IPS-20b (cell line): ENCODE results near the gene EIF5B.

ENCODE experiments used
- H3K27ac ChIP-seq: one replicate; pipeline ENCODE4 v1.5.1; 2013; ENCODE audit warnings: low read length
- H3K27me3 ChIP-seq: 2 replicates; pipeline ENCODE4 v1.6.1; 2013; ENCODE audit warnings: mild to moderate bottlenecking, low read length, inconsistent platforms; ENCODE audit not compliant: insufficient read depth
- H3K36me3 ChIP-seq: 2 replicates; pipeline ENCODE4 v1.6.1; 2013; ENCODE audit warnings: low read depth, mild to moderate bottlenecking, inconsistent platforms, low read length, moderate library complexity; ENCODE audit not compliant: insufficient read depth
- H3K4me1 ChIP-seq: 2 replicates; pipeline ENCODE4 v1.6.1; 2013; ENCODE audit warnings: mild to moderate bottlenecking, control low read depth, inconsistent platforms, low read length, moderate library complexity; ENCODE audit not compliant: insufficient read depth
- H3K4me3 ChIP-seq: 2 replicates; pipeline ENCODE4 v1.5.1; 2013; ENCODE audit warnings: mild to moderate bottlenecking, low read length, inconsistent platforms
- H3K9ac ChIP-seq: 2 replicates; pipeline ENCODE4 v1.6.1; 2013; ENCODE audit warnings: low read depth, mild to moderate bottlenecking, inconsistent platforms, low read length, moderate library complexity
- H3K9me3 ChIP-seq: 2 replicates; pipeline ENCODE4 v1.6.1; 2013; ENCODE audit warnings: mild to moderate bottlenecking, low read depth, low read length, inconsistent platforms; ENCODE audit not compliant: insufficient read depth

Gene EIF5B

DNA sequence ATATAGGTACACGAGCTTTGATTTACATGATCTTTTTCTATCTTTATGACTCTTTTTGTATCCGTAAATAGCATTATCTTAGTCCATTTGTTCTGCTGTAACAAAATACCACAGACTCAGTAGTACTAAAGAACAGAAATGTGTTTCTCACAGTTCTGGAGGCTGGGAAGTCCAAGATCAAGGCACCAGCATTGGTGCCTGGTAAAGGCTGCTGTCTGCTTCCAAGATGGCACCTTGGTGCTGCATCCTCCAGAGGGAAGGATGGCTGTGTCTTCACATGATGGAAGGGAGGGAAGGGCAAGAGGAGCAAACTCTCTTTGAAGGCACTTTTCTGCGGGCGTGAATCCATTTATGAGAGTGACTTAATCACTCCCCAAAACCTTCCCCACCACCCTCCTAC, 36.0 kb downstream of the EIF5B start:
- Histone ChIP-seq H3K4me3 (no peak overlapping the region), H3K27me3 (no peaks in the 10 kb centered on the region), H3K27ac (no peak overlapping the region), H3K36me3 (peaks cover 92% of the 10 kb centered on the region), H3K9me3 (no peaks in the 10 kb centered on the region), H3K4me1 (no peaks in the 10 kb centered on the region), H3K9ac (no peak overlapping the region)

GRCh38 chr2:99374747-99375146, 37.6 kb downstream of the EIF5B start:
- no peaks in the 10 kb centered on the region for H3K9me3 ChIP-seq
- H3K4me1 ChIP-seq, result no peaks in the 10 kb centered on the region
- H3K36me3 ChIP-seq, result peaks cover 93% of the 10 kb centered on the region
- H3K9ac ChIP-seq, result no peak overlapping the region
- no peak overlapping the region for H3K4me3 ChIP-seq
- H3K27me3 ChIP-seq, result no peaks in the 10 kb centered on the region
- no peak overlapping the region for H3K27ac ChIP-seq

DNA sequence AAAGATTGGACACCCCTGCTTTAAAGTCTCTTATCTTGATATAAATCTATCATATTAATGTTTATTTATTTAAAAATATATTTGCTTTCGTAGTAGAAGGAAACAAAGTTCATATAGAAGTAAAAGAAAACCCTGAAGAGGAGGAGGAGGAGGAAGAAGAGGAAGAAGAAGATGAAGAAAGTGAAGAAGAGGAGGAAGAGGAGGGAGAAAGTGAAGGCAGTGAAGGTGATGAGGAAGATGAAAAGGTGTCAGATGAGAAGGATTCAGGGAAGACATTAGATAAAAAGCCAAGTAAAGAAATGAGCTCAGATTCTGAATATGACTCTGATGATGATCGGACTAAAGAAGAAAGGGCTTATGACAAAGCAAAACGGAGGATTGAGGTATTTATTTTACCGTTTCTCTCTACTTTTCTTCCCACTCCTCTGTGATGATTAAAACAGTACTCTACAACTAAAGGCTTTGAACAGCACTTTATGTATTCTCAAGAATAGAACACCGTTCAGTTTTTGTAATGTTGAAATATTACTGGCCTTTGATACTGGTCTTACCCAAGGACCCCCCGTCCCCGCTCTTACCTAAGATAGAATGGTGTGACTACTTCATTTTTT, 39.2 kb downstream of the EIF5B start:
- H3K27me3 ChIP-seq, result no peaks in the 10 kb centered on the region
- H3K27ac ChIP-seq, result no peak overlapping the region
- peaks cover 94% of the 10 kb centered on the region for H3K36me3 ChIP-seq
- H3K4me3 ChIP-seq, result no peak overlapping the region
- no peak overlapping the region for H3K9ac ChIP-seq
- no peaks in the 10 kb centered on the region for H3K9me3 ChIP-seq
- peaks cover 7% of the 10 kb centered on the region for H3K4me1 ChIP-seq

GRCh38 chr2:99377879-99378278, 40.7 kb downstream of the EIF5B start:
- no peak overlapping the region for H3K4me3 ChIP-seq
- H3K27me3 ChIP-seq, result no peaks in the 10 kb centered on the region
- peaks cover 10% of the 10 kb centered on the region for H3K4me1 ChIP-seq
- no peak overlapping the region for H3K9ac ChIP-seq
- H3K27ac ChIP-seq, result no peak overlapping the region
- no peaks in the 10 kb centered on the region for H3K9me3 ChIP-seq
- peaks cover 94% of the 10 kb centered on the region for H3K36me3 ChIP-seq

DNA sequence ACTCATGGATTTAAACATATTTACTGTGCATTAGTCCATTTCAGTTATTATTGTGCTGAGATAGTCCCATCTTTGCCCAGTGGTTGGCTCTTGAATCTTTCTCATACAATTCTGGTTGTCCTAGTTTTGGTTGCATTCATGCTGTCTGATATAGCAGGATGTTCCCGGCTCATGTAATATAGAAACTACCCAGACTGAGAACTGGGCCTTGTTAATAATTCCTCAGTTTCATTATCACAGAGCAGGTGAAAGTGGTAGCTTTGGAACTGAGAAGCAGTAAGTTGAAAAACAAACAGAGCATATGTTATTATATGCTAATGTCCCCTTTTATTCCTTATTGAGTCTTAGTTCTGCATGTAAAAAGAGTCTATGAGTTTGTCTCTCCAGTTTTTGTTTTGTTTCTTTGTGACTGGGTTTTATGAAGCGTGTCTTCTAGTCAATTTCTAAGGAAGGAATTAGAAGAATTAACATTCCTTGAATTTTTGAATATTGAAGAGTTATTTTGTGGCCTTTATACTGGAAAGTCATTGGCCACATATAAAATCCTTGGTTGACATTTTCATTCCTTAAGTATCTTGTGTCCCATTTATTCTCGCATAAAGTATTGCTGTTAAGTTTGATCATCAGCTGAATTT, 43.3 kb downstream of the EIF5B start:
- Histone ChIP-seq H3K9ac (no peak overlapping the region), H3K27me3 (no peaks in the 10 kb centered on the region), H3K36me3 (peaks cover 95% of the 10 kb centered on the region), H3K4me3 (no peak overlapping the region; the same call in 1 of the 2 replicates), H3K27ac (no peak overlapping the region), H3K9me3 (no peaks in the 10 kb centered on the region), H3K4me1 (peaks cover 10% of the 10 kb centered on the region)

- no peaks in the 10 kb centered on the region for H3K27me3 ChIP-seq
- H3K4me1 ChIP-seq, result peaks cover 10% of the 10 kb centered on the region
- no peaks in the 10 kb centered on the region for H3K9me3 ChIP-seq
- peaks cover 91% of the 10 kb centered on the region for H3K36me3 ChIP-seq
- H3K27ac ChIP-seq, result no peak overlapping the region
- H3K4me3 ChIP-seq, result no peak overlapping the region
- no peak overlapping the region for H3K9ac ChIP-seq
These were observed 45.0 kb downstream of the EIF5B start for GRCh38 chr2:99382143-99382542.

- Histone ChIP-seq H3K4me3 (no peak overlapping the region), H3K9me3 (no peaks in the 10 kb centered on the region), H3K36me3 (peaks cover 72% of the 10 kb centered on the region), H3K27me3 (no peaks in the 10 kb centered on the region), H3K27ac (no peak overlapping the region), H3K9ac (no peak overlapping the region), H3K4me1 (peaks cover 2% of the 10 kb centered on the region; the same call in 1 of the 2 replicates)
These were observed 48.8 kb downstream of the EIF5B start for GRCh38 chr2:99386011-99386410.

- Histone ChIP-seq H3K4me3 (no peak overlapping the region), H3K4me1 (no peaks in the 10 kb centered on the region), H3K27ac (no peak overlapping the region), H3K36me3 (peaks cover 73% of the 10 kb centered on the region), H3K9ac (no peak overlapping the region), H3K27me3 (no peaks in the 10 kb centered on the region), H3K9me3 (no peaks in the 10 kb centered on the region)
These were observed 51.7 kb downstream of the EIF5B start for GRCh38 chr2:99388892-99389291.

DNA sequence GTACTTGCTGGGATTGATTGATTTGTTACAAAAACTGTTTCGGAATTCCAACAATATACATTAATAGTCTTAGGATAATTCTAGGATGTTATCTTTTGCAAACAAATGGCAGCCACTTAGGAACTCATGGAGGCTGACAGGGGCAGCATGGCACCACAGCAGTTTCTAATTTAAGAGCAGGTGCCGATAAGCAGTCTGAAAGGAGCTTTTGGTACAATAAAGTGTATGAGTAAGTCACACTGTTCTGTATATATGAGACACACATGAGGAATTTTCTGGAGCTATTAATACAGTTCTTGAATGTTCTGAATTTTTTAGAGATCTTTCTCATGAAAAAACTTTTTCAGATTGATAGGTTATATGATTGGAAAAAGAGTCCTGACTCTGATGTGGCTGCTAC, 52.2 kb downstream of the EIF5B start:
- Histone ChIP-seq H3K4me1 (no peaks in the 10 kb centered on the region), H3K36me3 (peaks cover 73% of the 10 kb centered on the region), H3K27ac (no peak overlapping the region), H3K9ac (no peak overlapping the region), H3K27me3 (no peaks in the 10 kb centered on the region), H3K4me3 (no peak overlapping the region), H3K9me3 (no peaks in the 10 kb centered on the region)

DNA sequence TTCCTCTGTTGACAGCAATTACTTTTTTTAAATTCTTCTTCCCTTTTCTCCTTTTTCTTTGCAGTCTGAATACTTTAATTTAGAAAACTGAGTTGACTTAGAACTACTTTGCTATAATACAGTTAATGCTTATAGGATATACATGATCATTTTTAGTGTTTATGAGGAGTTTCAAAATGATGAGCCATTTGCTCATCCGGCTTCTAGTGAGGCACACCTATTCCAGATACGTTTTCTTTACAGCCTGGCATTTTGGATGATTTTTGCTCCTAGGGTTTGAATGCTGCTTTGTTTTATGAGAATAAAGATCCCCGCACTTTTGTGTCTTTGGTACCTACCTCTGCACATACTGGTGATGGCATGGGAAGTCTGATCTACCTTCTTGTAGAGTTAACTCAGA, 52.8 kb downstream of the EIF5B start:
- peaks cover 73% of the 10 kb centered on the region for H3K36me3 ChIP-seq

DNA sequence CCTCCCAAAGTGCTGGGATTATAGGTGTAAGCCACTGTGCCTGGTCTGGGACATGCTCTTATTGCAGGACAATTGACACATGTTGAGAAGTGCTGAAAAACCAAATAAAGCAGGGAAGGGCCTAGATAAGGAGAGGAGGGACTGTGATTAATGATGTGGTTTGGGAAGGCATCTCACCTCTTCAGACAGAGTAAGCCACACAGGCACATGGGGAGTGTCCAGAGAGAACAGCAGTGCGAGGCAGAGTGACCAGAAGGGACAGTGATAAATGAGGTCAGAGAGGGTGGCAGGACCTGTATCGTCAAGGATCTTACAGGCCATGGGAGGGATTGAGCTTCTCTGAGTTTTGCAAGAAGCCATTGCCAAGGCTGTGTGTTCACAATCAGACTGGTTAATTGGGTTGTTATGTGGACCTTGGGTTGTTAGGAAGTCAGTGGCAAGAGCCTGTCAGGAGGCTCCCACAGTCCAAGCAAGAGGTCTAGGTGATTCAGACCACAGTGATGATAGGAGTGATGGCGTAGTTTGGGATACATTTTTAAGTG, 58.5 kb downstream of the EIF5B start:
- Histone ChIP-seq H3K27ac (no peak overlapping the region), H3K9ac (no peak overlapping the region), H3K9me3 (no peaks in the 10 kb centered on the region), H3K27me3 (no peaks in the 10 kb centered on the region), H3K36me3 (peaks cover 99% of the 10 kb centered on the region), H3K4me1 (no peaks in the 10 kb centered on the region), H3K4me3 (no peak overlapping the region)

More for the DNA sequence above, 52.8 kb downstream of the EIF5B start:
- no peak overlapping the region for H3K27ac ChIP-seq
- no peak overlapping the region for H3K9ac ChIP-seq
- no peak overlapping the region for H3K4me3 ChIP-seq
- no peaks in the 10 kb centered on the region for H3K4me1 ChIP-seq
- no peaks in the 10 kb centered on the region for H3K9me3 ChIP-seq
- H3K27me3 ChIP-seq, result no peaks in the 10 kb centered on the region

GRCh38 chr2:99397266-99397920, 60.2 kb downstream of the EIF5B start:
- Histone ChIP-seq H3K9me3 (no peaks in the 10 kb centered on the region), H3K27ac (no peak overlapping the region), H3K27me3 (no peaks in the 10 kb centered on the region), H3K9ac (no peak overlapping the region), H3K4me1 (peaks cover 1% of the 10 kb centered on the region; the same call in 1 of the 2 replicates), H3K36me3 (peaks cover 99% of the 10 kb centered on the region), H3K4me3 (no peak overlapping the region)
